Glomerular endothelial cell (primary cell): Measurements from ENCODE around the gene SH3RF1. TPM values are rescaled to one million over a fixed set of nuclear protein-coding genes. Genes with fewer than 3 reads are reported as not detected.
"Not testable (repeated sequence)": the region's sequence is repeated elsewhere in the genome, so short reads cannot be mapped to it uniquely, and the experiment has no call there.

Experiments
- DNase-seq: peaks from one replicate; pipeline ENCODE4 v3.0.0-alpha.2; 2011; ENCODE audit warnings: low read depth, low spot score; ENCODE audit errors: extremely low read depth
- total RNA-seq: library from RNA; depleted of rRNA; stranded (reverse); fragments of >200 nt; gene quantifications from 2 replicates; pipeline ENCODE4 v1.2.3, GENCODE V29; 2015

Gene SH3RF1
- total RNA-seq, 1 donor from 2014 or later: 21.2 TPM

DNA sequence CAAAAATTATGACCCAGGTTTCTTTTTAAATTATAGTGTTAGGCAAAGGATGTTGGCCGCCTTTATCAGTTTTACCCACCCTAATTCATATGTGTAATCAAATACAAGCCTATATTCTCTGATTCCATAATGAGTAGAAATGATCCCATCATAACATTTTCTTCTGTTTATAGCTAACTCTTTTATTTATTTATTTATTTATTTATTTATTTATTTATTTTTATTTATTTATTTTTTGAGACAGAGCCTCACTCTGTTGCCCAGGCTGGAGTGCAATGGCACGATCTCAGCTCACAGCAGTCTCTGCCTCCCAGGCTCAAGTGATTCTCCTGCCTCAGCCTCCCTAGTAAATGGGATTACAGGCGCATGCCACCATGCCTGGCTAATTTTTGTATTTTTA lies 7.1 kb upstream of the SH3RF1 start:
- not testable (repeated sequence) for DNase-seq

DNA sequence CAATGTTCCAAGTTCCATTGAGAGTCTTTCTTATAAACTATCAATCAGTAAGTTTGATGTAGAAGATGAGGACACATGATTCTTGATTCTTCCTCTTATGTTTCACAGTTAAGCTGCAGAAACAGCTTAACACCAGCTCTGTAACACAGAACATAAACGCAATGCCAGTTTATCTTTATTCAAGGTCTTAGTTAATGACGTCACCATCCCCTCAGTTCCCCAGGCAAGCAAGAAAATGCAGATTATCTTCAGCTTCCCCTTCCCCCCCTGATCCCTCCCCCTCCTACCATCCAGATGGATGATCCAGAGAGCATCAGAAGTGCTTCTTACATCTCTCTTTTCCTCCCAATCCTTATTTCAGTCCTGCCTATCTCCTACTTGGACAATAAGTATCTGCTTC lies 4.4 kb upstream of the SH3RF1 start:
- no peak for DNase-seq

- no peak for DNase-seq
Measured at GRCh38 chr4:169274033-169274432, 3.3 kb upstream of the SH3RF1 start.

DNA sequence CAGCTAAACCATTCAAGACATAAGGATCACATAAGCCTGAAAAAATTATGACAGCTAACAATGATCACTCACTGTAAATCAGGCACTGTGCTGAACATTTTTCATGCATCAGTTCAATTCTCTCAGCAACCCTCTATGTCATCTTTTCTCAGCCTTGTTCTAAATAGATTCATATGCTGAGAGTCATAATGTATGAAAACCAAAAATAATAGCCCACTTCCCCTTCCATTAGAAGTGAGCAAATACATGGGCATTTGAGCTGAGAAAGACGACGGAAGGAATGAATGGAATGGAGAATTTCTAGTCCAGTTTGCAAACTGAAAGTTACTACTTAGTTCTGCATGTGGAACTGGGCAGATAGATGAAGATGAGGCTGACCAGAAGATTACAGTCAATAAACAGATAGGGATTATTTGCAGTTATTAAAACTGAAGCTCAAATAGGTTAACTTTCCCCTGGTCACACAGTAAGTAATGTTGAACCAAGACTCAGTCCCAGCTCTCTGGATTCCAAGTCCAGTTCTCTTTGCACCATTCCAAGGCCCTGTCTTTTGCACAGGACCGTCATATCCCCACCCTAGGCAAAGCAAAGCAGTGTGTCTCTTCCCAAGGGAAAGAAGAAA lies 1.6 kb upstream of the SH3RF1 start:
- no peak for DNase-seq

DNA sequence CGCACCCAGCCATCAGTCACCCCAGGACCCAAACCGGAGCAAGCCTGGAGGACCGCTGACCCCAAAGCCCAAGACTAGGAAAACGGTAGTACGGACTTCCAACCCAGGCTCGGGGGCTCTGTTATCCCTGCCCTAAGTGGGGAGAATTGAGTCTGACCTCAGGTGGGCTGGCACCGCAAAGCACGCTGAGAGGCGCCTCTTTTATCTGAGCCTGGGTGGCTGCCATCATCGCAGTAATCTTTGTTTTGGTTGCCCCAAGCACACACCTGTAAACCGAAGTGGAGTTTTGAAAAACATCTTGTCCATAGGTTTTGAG lies 894 bp upstream of the SH3RF1 start:
- DNase-seq: no peak

DNA sequence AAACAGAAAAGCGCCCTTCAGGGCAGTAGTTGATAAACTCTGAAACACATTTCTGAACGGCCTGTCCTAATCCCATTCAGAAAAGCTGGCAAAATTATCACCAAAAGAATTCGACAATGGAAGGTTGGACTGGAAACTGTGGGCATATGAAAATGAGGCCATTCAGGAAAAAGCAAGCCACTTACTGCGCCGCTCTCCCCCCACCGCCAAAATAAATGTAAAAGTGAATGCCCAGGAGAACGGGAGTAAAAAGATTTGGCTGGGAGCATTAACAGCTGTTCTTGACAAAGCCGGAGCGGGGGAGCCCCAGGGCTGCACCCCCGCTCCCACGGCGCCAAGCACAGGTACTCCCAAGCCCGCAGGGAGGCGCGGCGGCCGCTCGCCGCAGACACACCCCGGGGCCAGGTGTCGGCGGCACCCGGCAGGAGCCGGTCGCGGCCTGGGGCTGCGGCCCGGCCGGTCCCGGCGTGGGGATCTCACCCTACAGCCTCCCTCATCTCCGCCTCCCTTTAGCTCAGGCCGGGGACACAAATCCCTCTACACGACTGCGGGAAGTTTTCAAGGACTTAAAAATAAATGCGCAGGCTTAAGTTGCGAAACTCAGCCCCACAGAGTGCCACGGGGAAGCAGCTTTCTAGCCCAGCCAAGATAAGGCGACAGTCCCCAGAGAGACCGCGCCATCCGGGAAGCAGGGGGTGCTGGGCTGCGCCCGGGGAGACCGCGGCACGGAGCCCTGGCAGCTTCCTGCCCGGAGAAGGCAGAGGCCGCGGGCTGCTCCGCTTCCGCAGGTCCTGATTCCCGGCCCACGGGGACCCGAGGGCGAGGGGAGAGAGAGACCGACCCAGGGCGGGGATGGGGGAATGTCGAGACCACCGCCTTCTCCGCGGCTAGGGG lies 593 bp downstream of the SH3RF1 start:
- no peak for DNase-seq

GRCh38 chr4:169268951-169269760 lies 1.6 kb downstream of the SH3RF1 start:
- DNase-seq: no peak

- DNase-seq: no peak
Measured at GRCh38 chr4:169267070-169267469, 3.7 kb downstream of the SH3RF1 start.

- DNase-seq: no peak
Measured at GRCh38 chr4:169266661-169267060, 4.1 kb downstream of the SH3RF1 start.

- no peak for DNase-seq
Measured at GRCh38 chr4:169266081-169266480, 4.7 kb downstream of the SH3RF1 start.

DNA sequence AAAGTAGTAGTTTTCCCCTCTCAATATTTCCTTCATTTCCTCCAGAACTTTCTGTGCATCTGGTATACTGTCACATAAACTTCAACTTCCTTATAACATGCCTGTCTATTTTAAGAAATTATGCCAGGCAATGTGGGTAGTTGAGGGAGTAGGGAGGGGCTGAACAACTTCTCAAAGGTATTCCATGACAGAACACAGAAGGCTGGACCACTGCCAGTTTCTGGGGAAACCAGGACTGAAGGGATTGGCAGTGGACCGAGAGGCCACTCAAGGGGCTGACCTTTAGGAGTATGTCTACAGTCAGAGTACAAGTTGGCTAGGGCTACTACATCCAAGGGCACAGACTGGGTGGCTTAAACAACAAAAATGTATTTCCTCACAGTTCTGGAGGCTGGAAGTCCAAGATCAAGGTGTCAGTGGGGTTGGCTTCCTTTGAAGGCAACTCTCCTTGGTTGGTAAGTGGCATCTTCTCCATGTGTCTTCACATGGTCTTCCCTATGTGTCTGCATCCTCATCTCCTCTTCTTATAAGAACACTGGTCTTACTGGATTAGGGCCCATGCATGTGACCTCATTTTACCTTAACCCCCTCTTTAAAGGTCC lies 6.9 kb downstream of the SH3RF1 start:
- no peak for DNase-seq

DNA sequence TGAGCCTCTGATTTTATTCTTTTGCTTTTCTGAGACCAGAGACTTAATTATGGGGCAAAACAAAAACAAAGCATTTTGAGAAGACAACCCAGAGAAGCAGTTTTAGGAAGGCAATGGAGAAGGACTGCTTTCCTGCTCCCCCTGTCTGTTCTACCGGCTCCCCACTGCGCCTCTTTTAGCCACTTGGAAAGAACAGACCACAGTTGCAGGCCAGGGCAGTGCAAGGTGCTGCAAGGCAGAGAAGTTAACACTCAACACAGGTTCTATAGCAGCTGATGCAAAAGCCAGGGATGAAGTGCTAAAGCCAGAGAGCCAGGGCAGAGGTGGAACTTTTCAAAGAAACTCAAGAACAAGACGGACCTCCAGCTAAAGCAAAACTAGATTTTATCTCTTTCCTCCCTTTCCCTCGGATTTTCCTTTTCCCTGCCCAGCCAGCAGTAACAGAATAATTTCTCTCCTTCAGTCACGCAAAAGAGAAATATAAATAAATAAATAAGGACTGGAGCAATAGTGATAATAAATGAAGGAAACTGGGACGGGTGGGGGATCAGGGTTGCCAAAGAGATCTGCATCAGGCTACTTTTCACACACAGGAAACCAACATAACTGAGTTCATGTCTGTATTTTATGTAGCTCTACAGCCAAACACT lies 10.4 kb downstream of the SH3RF1 start:
- no peak for DNase-seq

DNA sequence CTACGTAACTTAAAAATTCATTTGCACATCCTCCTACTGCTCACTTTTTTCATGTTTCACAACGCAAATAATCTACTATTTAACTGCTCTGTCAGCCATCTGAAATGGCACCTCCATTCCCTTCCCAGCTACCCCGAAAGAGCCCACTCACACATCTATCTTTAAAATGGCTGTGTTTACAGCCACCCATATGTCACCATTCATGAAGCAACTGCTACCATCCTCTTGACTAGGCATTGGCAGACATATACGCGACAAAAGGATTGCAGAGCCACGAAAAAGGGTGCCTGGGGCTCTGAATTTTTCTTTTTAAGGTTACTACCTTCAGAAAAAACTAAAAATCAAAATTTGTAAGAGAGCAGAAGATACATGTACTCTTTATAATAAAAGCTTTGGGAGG lies 11.5 kb downstream of the SH3RF1 start:
- no peak for DNase-seq

GRCh38 chr4:169258141-169258540 lies 12.6 kb downstream of the SH3RF1 start:
- no peak for DNase-seq

GRCh38 chr4:169256856-169257761 lies 13.6 kb downstream of the SH3RF1 start:
- no peak for DNase-seq

DNA sequence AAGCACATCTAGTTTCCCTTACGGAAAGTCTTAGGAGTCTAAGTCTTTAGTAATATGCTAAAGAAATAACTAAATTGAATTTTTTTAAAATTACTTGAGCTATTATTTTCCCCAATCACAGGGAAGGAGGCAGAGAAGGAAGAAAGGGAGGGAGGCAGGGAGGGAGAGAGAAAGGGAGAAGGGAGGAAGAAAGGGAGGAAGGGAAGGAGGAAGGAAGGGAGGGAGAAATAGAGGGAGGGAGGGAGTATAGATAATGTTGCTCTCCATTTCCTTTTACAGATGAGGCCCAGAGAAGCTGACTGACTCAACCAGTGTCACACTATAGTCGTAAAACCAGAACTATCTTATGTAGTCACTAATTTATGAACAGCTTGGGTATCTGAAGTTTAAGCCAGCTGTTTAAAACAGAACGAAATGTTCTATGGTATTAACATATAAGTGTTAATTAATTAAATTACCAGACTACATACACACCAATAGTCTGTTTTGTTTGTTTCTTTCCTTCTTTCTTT lies 14.6 kb downstream of the SH3RF1 start:
- no peak for DNase-seq

- DNase-seq: no peak
Measured at GRCh38 chr4:169254546-169254983, 16.2 kb downstream of the SH3RF1 start.

GRCh38 chr4:169253904-169254303 lies 16.9 kb downstream of the SH3RF1 start:
- DNase-seq: no peak

GRCh38 chr4:169253113-169253671 lies 17.6 kb downstream of the SH3RF1 start:
- no peak for DNase-seq
